GM18870 (cell line): ENCODE results near the gene CEACAM6.

Experiments used
- ATAC-seq: cut with Tn5 transposase; IDR thresholded peaks from one replicate; pipeline ENCODE4 v1.9.1; 2021; ENCODE audit warnings: moderate library complexity; ENCODE audit not compliant: unreplicated experiment

The CEACAM6 gene

GRCh38 chr19:41795031-41795461, 39.7 kb downstream of the CEACAM6 start:
- no peak for ATAC-seq

- ATAC-seq: no peak
These were observed 41.0 kb downstream of the CEACAM6 start, which contains the start of gene CEACAM3 for GRCh38 chr19:41796362-41796761. Gene CEACAM3 (plus strand): TSS chr19:41796587. CDS start chr19:41796678, 91 bp downstream.

- no peak for ATAC-seq
These were observed 41.6 kb downstream of the CEACAM6 start for GRCh38 chr19:41796901-41797300.

GRCh38 chr19:41799444-41800000, 44.2 kb downstream of the CEACAM6 start:
- no peak for ATAC-seq

GRCh38 chr19:41801031-41801430, 45.7 kb downstream of the CEACAM6 start:
- ATAC-seq: no peak

GRCh38 chr19:41801792-41802211, 46.5 kb downstream of the CEACAM6 start:
- no peak for ATAC-seq

- ATAC-seq: no peak
These were observed 47.4 kb downstream of the CEACAM6 start for GRCh38 chr19:41802770-41803169.

- ATAC-seq: no peak
These were observed 49.0 kb downstream of the CEACAM6 start for GRCh38 chr19:41804336-41804735.

GRCh38 chr19:41807176-41807575, 51.8 kb downstream of the CEACAM6 start:
- ATAC-seq: no peak

- ATAC-seq: no peak
These were observed 53.6 kb downstream of the CEACAM6 start for GRCh38 chr19:41808663-41809566.

GRCh38 chr19:41810301-41810700, 55.0 kb downstream of the CEACAM6 start:
- no peak for ATAC-seq

- ATAC-seq: no peak
These were observed 55.7 kb downstream of the CEACAM6 start for GRCh38 chr19:41811036-41811435.

- no peak for ATAC-seq
These were observed 56.7 kb downstream of the CEACAM6 start for GRCh38 chr19:41811981-41812380.

- ATAC-seq: no peak
These were observed 58.6 kb downstream of the CEACAM6 start for GRCh38 chr19:41813911-41814310.

- ATAC-seq: no peak
These were observed 60.0 kb downstream of the CEACAM6 start for GRCh38 chr19:41815301-41815700.

GRCh38 chr19:41816761-41817160, 61.4 kb downstream of the CEACAM6 start:
- ATAC-seq: no peak

GRCh38 chr19:41821003-41821735, 65.8 kb downstream of the CEACAM6 start:
- no peak for ATAC-seq
